ENCODE data around the gene GNPDA1. TPM values are rescaled to one million over a fixed set of nuclear protein-coding genes. Genes with fewer than 3 reads are reported as not detected.
"Not testable (repeated sequence)": the region's sequence is repeated elsewhere in the genome, so short reads cannot be mapped to it uniquely, and the experiment has no call there.

The GNPDA1 gene
- total RNA-seq, 1 experiment from 2014 or later = 99.9 TPM

DNA sequence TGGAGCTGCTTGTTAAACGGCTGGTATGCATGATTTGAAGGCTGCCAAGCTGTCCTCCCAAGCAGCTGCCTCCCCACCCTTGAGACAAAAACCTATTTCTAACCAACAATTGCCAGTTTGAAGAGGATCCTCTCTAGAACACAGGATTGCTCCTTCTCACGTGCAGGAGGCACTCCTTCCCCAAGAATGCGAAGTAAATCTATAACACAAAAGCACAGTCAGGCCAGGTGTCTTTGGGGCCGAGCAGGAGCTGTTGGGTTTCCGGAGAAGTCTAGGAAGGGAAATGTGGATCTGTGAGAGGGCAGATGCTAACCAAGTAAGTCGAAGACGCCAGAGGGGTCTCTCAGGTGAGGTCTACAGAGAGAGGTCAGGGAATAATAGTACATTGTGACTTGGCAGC, 35.4 kb upstream of the GNPDA1 start:
- H3K27me3 ChIP-seq (ENCODE audit: control insufficient read depth, insufficient read depth, low read length) = 0 out of 2 replicates have a peak, but pooled peaks cover 2% of the 10 kb centered on the region
- DNase-seq (ENCODE audit: low read depth, low spot score) (no peak), ATAC-seq (no peak)
- ChIA-PET POLR2A (interaction anchor here (0.6 kb wide), 1 partner anchor 26 kb away, joined by 7 read pairs; no protein-coding TSS in a partner anchor), CTCF (no interaction called here)
- H3K4me3 ChIP-seq (ENCODE audit: low read depth in 2 of 2, low read length in 2 of 2) = no peak overlapping the region
- BruUV-seq (replicated peaks) = no TSS peak
- in situ Hi-C loops (cut with HindIII; ENCODE audit: low pct_unique_long_range_greater_than_20kb, low sequenced_read_pairs) (no loop called here), intact Hi-C loops (cut with micrococcal nuclease; ENCODE audit: unreplicated experiment) (no loop called here)
- H3K9me3 ChIP-seq (ENCODE audit: control insufficient read depth, insufficient read depth, low read depth, low read length) = no peaks in the 10 kb centered on the region
- H3K27ac ChIP-seq (ENCODE audit: low read length) = no peak overlapping the region
- no peaks in the 10 kb centered on the region for H3K36me3 ChIP-seq (ENCODE audit: control insufficient read depth, insufficient read depth, low read length)
- TF ChIP-seq SIN3A (IDR thresholded peaks at IDR 0.05; ENCODE audit: borderline replicate concordance, insufficient read depth, low read depth, low read length) (no peak), POLR2AphosphoS5 (IDR thresholded peaks at IDR 0.05; ENCODE audit: low read depth, low read length) (no peak), TCF7L2 (IDR thresholded peaks at IDR 0.05; ENCODE audit: low read depth, low read length) (no peak), CTCF (IDR thresholded peaks at IDR 0.05) (no peak; the same call in 1 of the 2 replicates), REST (IDR thresholded peaks at IDR 0.05; ENCODE audit: insufficient read depth in 1 of 2, low read depth in 2 of 2, low read length in 1 of 2) (no peak)
- no peaks in the 10 kb centered on the region for H3K4me1 ChIP-seq (ENCODE audit: control insufficient read depth, insufficient read depth, low read length)

DNA sequence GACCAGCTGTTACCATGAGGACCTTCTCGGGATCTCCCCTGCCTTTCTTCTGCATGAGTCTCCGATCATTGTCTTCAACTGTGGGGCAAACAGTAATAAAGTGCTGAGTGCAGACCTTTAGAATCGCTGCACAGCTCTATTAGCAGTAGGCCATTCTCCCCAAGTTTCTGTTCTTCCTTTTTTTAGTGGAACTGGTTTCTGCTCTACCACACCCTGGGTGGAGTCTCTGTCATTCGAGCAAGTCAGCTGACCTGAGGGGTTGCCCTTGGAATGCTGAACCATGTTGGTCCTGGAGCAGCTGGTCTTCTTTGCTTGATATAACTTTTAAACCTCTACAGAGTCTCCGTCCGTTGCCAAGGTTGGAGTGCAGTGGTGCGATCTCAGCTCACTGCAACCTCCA, 33.4 kb upstream of the GNPDA1 start:
- BruUV-seq (replicated peaks) = no TSS peak
- H3K27ac ChIP-seq (ENCODE audit: low read length) = no peak overlapping the region
- in situ Hi-C loops (cut with HindIII; ENCODE audit: low pct_unique_long_range_greater_than_20kb, low sequenced_read_pairs) (no loop called here), intact Hi-C loops (cut with micrococcal nuclease; ENCODE audit: unreplicated experiment) (no loop called here)
- ChIA-PET POLR2A (no interaction called here), CTCF (no interaction called here)
- no peak for DNase-seq (ENCODE audit: low read depth, low spot score)
- no peak for TF ChIP-seq SIN3A (IDR thresholded peaks at IDR 0.05; ENCODE audit: borderline replicate concordance, insufficient read depth, low read depth, low read length)
- TF ChIP-seq CTCF (IDR thresholded peaks at IDR 0.05) = no peak
- TF ChIP-seq POLR2AphosphoS5 (IDR thresholded peaks at IDR 0.05; ENCODE audit: low read depth, low read length) = no peak
- TF ChIP-seq REST (IDR thresholded peaks at IDR 0.05; ENCODE audit: insufficient read depth in 1 of 2, low read depth in 2 of 2, low read length in 1 of 2) = no peak
- no peak for TF ChIP-seq TCF7L2 (IDR thresholded peaks at IDR 0.05; ENCODE audit: low read depth, low read length)
- 0 out of 2 replicates have a peak, but pooled peaks cover 2% of the 10 kb centered on the region for H3K27me3 ChIP-seq (ENCODE audit: control insufficient read depth, insufficient read depth, low read length)
- no peak overlapping the region for H3K4me3 ChIP-seq (ENCODE audit: low read depth in 2 of 2, low read length in 2 of 2)
- no peaks in the 10 kb centered on the region for H3K9me3 ChIP-seq (ENCODE audit: control insufficient read depth, insufficient read depth, low read depth, low read length)
- ATAC-seq = no peak
- H3K36me3 ChIP-seq (ENCODE audit: control insufficient read depth, insufficient read depth, low read length) = no peaks in the 10 kb centered on the region
- no peaks in the 10 kb centered on the region for H3K4me1 ChIP-seq (ENCODE audit: control insufficient read depth, insufficient read depth, low read length)

DNA sequence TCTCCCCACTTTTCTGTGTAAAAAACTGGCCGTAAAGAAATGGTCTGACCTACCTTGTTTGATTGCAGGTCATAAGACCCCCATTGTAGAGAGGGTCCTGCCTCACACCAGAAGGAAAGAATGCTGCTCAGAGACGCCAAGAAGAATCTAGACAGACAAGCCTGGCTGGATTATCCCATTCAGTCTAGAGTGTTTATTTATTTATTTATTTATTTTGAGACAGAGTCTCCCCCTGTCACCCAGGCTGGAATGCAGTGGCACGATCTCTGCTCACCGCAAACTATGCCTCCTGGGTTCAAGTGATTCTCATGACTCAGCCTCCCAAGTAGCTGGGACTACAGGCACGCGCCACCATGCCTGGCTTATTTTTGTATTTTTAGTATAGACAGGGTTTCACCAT, 28.1 kb upstream of the GNPDA1 start:
- H3K4me1 ChIP-seq (ENCODE audit: control insufficient read depth, insufficient read depth, low read length); BruUV-seq (replicated peaks); H3K4me3 ChIP-seq (ENCODE audit: low read depth in 2 of 2, low read length in 2 of 2); intact Hi-C loops (cut with micrococcal nuclease; ENCODE audit: unreplicated experiment); ATAC-seq; H3K9me3 ChIP-seq (ENCODE audit: control insufficient read depth, insufficient read depth, low read depth, low read length); in situ Hi-C loops (cut with HindIII; ENCODE audit: low pct_unique_long_range_greater_than_20kb, low sequenced_read_pairs); H3K27me3 ChIP-seq (ENCODE audit: control insufficient read depth, insufficient read depth, low read length); H3K36me3 ChIP-seq (ENCODE audit: control insufficient read depth, insufficient read depth, low read length); POLR2A ChIA-PET; H3K27ac ChIP-seq (ENCODE audit: low read length); CTCF ChIA-PET; DNase-seq (ENCODE audit: low read depth, low spot score): not testable (repeated sequence)

All from Panc1 (cell line).